HCT116 (cell line): Measurements from ENCODE around the gene SPATS2L. TPM values are rescaled to one million over a fixed set of nuclear protein-coding genes. Genes with fewer than 3 reads are reported as not detected.
A peak's percentile ranks its signal among the peaks of the same experiment; 100 is the strongest.

Experiments
- ATAC-seq: fragments of 200-7000 bp; cut with Tn5 transposase; 2 replicates; pipeline ENCODE4 v1.9.1; 2020; ENCODE audit warnings: mild to moderate bottlenecking, moderate library complexity
- BruUV-seq: library from RNA; stranded (reverse); fragments of 400-500 nt; replicated peaks from 2 replicates; lab custom pipeline; 2021; lab: Mats Ljungman, UMichigan
- CTCF ChIA-PET: fragments of 300-600 bp; sonication (Branson Sonifier 250); formaldehyde crosslinking; loops from one replicate; lab custom pipeline; 2021; ENCODE audit warnings: antibody characterized with exemption; lab: Charles Lee
- POLR2A ChIA-PET: fragments of 300-600, 350-600 bp; sonication (Branson Sonifier 250); formaldehyde crosslinking; loops from one replicate; lab custom pipeline; 2021; ENCODE audit warnings: antibody characterized with exemption; lab: Charles Lee
- RAD21 ChIA-PET, 2 experiments: fragments of 300-600 bp; sonication (Branson Sonifier 250); formaldehyde crosslinking; loops; one replicate each; lab custom pipeline; 2023; ENCODE audit warnings: low total read pairs in 2 of 2; ENCODE audit not compliant: uncharacterized antibody in 2 of 2, unreplicated experiment in 2 of 2, low non-redundant PET in 1 of 2; lab: Charles Lee
- DNase-seq: peaks from one replicate; pipeline ENCODE4 v3.0.0-alpha.2; 2010; ENCODE audit warnings: low read depth, low spot score
- H2AFZ ChIP-seq: fragments of 200-600 bp; shearing (Covaris generic), sonication (generic); 2 replicates; pipeline ENCODE4 v1.6.1; 2017; ENCODE audit warnings: low read depth, mixed run types, mixed read lengths, antibody characterized with exemption, low read length; ENCODE audit not compliant: poor library complexity, severe bottlenecking
- H3K27ac ChIP-seq: 2 replicates; pipeline ENCODE4 v1.5.1; 2012; ENCODE audit warnings: low read depth, low read length
- H3K27me3 ChIP-seq: fragments of 200-600 bp; sonication (generic); 2 replicates; pipeline ENCODE4 v1.6.1; 2016; ENCODE audit warnings: mixed run types, low read length, mixed read lengths; ENCODE audit not compliant: insufficient read depth
- H3K36me3 ChIP-seq, 2 experiments: fragments of 200-500 bp in 1 of 2; fragments of 200-600 bp in 1 of 2; sonication (Bioruptor generic) in 1 of 2; sonication (generic) in 1 of 2; 2 replicates each; pipeline versions ENCODE4 v1.5.1 to v1.6.1; 2014 to 2016; ENCODE audit warnings: low read length in 2 of 2, inconsistent platforms in 1 of 2, mixed read lengths in 1 of 2, mixed run types in 1 of 2; ENCODE audit not compliant: insufficient read depth in 2 of 2, control insufficient read depth in 1 of 2
- H3K4me1 ChIP-seq, 2 experiments: fragments of 200-600 bp in 1 of 2; sonication (generic) in 1 of 2; 2 replicates each; pipeline versions ENCODE4 v1.5.1 to v1.6.1; 2012 to 2017; ENCODE audit warnings: low read length in 2 of 2, inconsistent platforms in 1 of 2, mild to moderate bottlenecking in 1 of 2, mixed read lengths in 1 of 2, mixed run types in 1 of 2, moderate library complexity in 1 of 2; ENCODE audit not compliant: insufficient read depth in 2 of 2, control insufficient read depth in 1 of 2
- H3K4me2 ChIP-seq: fragments of 200-600 bp; sonication (generic); 2 replicates; pipeline ENCODE4 v1.6.1; 2017; ENCODE audit warnings: mixed run types, low read length, mixed read lengths
- H3K4me3 ChIP-seq, 2 experiments: fragments of 200-600 bp in 1 of 2; sonication (generic) in 1 of 2; replicated peaks in 1 of 2; 2 replicates each; pipeline ENCODE4 v1.5.1; 2011 to 2016; ENCODE audit warnings: low read length in 2 of 2, control low read depth in 1 of 2, low read depth in 1 of 2, mild to moderate bottlenecking in 1 of 2, mixed read lengths in 1 of 2, mixed run types in 1 of 2
- H3K79me2 ChIP-seq: fragments of 200-600 bp; sonication (generic); 2 replicates; pipeline ENCODE4 v1.6.1; 2017; ENCODE audit warnings: mild to moderate bottlenecking, mixed run types, low read length, moderate library complexity, mixed read lengths; ENCODE audit not compliant: insufficient read depth
- H3K9ac ChIP-seq: fragments of 200-600 bp; sonication (generic); 2 replicates; pipeline ENCODE4 v1.6.1; 2016; ENCODE audit warnings: low read length, mixed read lengths
- H3K9me2 ChIP-seq: fragments of 200-600 bp; sonication (generic), shearing (Covaris generic); 2 replicates; pipeline ENCODE4 v1.6.1; 2017; ENCODE audit warnings: mixed run types, mild to moderate bottlenecking, moderate library complexity; ENCODE audit not compliant: insufficient read depth
- H3K9me3 ChIP-seq, 2 experiments: fragments of 200-500 bp in 1 of 2; fragments of 200-600 bp in 1 of 2; sonication (Bioruptor generic) in 1 of 2; sonication (generic) in 1 of 2; 2 replicates each; pipeline ENCODE4 v1.6.1; 2014 to 2017; ENCODE audit warnings: low read length in 2 of 2, mixed read lengths in 2 of 2, inconsistent platforms in 1 of 2, low read depth in 1 of 2, mild to moderate bottlenecking in 1 of 2, mixed run types in 1 of 2, moderate library complexity in 1 of 2; ENCODE audit not compliant: control insufficient read depth in 1 of 2, insufficient read depth in 1 of 2
- H4K20me1 ChIP-seq: fragments of 200-600 bp; sonication (generic), shearing (Covaris generic); 2 replicates; pipeline ENCODE4 v1.6.1; 2017; ENCODE audit warnings: mixed run types, mild to moderate bottlenecking, moderate library complexity; ENCODE audit not compliant: insufficient read depth
- FOSL1 ChIP-seq: IDR thresholded peaks from 2 replicates; pipeline ENCODE4 v1.6.1; 2012; ENCODE audit warnings: low read depth
- JUND ChIP-seq: IDR thresholded peaks from 2 replicates; pipeline ENCODE4 v1.6.1; 2012
- POLR2AphosphoS5 ChIP-seq: IDR thresholded peaks from 2 replicates; pipeline ENCODE4 v1.6.1; 2011; ENCODE audit warnings: mild to moderate bottlenecking, low read depth, low read length, moderate library complexity
- RAD21 ChIP-seq: IDR thresholded peaks from 2 replicates; pipeline ENCODE4 v1.6.1; 2012; ENCODE audit warnings: low read depth, mild to moderate bottlenecking
- SRF ChIP-seq: IDR thresholded peaks from 2 replicates; pipeline ENCODE4 v1.6.1; 2012; ENCODE audit warnings: low read depth
- TCF7L2 ChIP-seq: IDR thresholded peaks from 2 replicates; pipeline ENCODE4 v1.7.0; 2011; ENCODE audit warnings: borderline replicate concordance, inconsistent platforms; ENCODE audit not compliant: insufficient read depth, insufficient read length; ENCODE audit errors: extremely low read depth
- ZFX ChIP-seq: fragments of 450-650 bp; IDR thresholded peaks from 2 replicates; pipeline ENCODE4 v1.6.1; 2017
- intact Hi-C: fragments of 100-400 bp; cut with micrococcal nuclease; formaldehyde crosslinking; loops from 2 replicates; pipeline ENCODE4 v1.10.0; 2022
- total RNA-seq: library from RNA; stranded (reverse); gene quantifications from one replicate; pipeline ENCODE4 v1.2.1, GENCODE V29; 2021; ENCODE audit not compliant: unreplicated experiment
- TF ChIP-seq, protein P1 (sequence below), 3 experiments: fragments of 200-600 bp in 1 of 3; sonication (generic) in 1 of 3; IDR thresholded peaks in 2 of 3; conservative IDR thresholded peaks in 1 of 3; 2 replicates each; pipeline ENCODE4 v1.5.1; 2012 to 2017; ENCODE audit warnings: low read depth in 2 of 3, low read length in 2 of 3, antibody characterized with exemption in 1 of 3, borderline replicate concordance in 1 of 3, control low read depth in 1 of 3, mild to moderate bottlenecking in 1 of 3, mixed read lengths in 1 of 3, mixed run types in 1 of 3, moderate library complexity in 1 of 3; ENCODE audit not compliant: insufficient read depth in 1 of 3
- TF ChIP-seq, protein P2 (sequence below): IDR thresholded peaks from 2 replicates; pipeline ENCODE4 v1.6.1; 2011; ENCODE audit warnings: mild to moderate bottlenecking, low read length, moderate library complexity; ENCODE audit not compliant: insufficient replicate concordance; ENCODE audit errors: extremely low read depth
- TF ChIP-seq, protein P3 (sequence below): IDR thresholded peaks from 2 replicates; pipeline ENCODE4 v1.6.1; 2012

SPATS2L gene
- total RNA-seq, 1 experiment from 2014 or later = 87.1 TPM

DNA sequence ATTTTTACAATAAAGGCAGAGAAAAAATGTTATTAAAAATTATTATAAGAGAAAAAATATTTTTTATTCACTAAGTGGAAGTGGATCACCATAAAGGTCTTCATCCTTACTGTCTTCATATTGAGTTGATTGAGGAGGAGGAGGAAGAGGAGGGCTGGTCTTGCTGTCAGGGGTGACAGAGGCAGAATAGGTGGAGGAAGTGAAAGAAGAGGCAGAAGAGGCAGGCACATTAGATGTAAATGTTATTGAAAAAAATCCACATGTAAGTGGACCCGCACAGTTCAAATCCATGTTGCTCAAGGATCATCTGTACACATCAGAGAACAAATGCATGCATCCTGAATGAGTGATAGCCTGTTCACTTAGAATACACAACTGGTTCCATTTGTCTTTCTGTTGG, 6.4 kb upstream of the SPATS2L start:
- peak overlapping the region; percentile 81 for H3K4me2 ChIP-seq
- H3K4me3 ChIP-seq = no peak overlapping the region
- TF ChIP-seq TCF7L2 = no peak
- TF ChIP-seq, protein P1, sequence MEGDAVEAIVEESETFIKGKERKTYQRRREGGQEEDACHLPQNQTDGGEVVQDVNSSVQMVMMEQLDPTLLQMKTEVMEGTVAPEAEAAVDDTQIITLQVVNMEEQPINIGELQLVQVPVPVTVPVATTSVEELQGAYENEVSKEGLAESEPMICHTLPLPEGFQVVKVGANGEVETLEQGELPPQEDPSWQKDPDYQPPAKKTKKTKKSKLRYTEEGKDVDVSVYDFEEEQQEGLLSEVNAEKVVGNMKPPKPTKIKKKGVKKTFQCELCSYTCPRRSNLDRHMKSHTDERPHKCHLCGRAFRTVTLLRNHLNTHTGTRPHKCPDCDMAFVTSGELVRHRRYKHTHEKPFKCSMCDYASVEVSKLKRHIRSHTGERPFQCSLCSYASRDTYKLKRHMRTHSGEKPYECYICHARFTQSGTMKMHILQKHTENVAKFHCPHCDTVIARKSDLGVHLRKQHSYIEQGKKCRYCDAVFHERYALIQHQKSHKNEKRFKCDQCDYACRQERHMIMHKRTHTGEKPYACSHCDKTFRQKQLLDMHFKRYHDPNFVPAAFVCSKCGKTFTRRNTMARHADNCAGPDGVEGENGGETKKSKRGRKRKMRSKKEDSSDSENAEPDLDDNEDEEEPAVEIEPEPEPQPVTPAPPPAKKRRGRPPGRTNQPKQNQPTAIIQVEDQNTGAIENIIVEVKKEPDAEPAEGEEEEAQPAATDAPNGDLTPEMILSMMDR (IDR thresholded peaks at IDR 0.05 in 2 of 3, conservative IDR thresholded peaks at IDR 0.05 in 1 of 3; ENCODE audit: borderline replicate concordance in 1 of 3, insufficient read depth in 1 of 3, low read depth in 2 of 3, low read length in 2 of 3) = no peak
- no peak for TF ChIP-seq SRF
- TF ChIP-seq, protein P2, sequence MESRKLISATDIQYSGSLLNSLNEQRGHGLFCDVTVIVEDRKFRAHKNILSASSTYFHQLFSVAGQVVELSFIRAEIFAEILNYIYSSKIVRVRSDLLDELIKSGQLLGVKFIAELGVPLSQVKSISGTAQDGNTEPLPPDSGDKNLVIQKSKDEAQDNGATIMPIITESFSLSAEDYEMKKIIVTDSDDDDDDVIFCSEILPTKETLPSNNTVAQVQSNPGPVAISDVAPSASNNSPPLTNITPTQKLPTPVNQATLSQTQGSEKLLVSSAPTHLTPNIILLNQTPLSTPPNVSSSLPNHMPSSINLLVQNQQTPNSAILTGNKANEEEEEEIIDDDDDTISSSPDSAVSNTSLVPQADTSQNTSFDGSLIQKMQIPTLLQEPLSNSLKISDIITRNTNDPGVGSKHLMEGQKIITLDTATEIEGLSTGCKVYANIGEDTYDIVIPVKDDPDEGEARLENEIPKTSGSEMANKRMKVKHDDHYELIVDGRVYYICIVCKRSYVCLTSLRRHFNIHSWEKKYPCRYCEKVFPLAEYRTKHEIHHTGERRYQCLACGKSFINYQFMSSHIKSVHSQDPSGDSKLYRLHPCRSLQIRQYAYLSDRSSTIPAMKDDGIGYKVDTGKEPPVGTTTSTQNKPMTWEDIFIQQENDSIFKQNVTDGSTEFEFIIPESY = no peak
- TF ChIP-seq ZFX = no peak
- no peak for TF ChIP-seq POLR2AphosphoS5
- TF ChIP-seq, protein P3, sequence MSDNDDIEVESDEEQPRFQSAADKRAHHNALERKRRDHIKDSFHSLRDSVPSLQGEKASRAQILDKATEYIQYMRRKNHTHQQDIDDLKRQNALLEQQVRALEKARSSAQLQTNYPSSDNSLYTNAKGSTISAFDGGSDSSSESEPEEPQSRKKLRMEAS = no peak
- TF ChIP-seq RAD21 = no peak
- TF ChIP-seq FOSL1 = no peak
- no peak for TF ChIP-seq JUND
- TF ChIP-seq, all 23 proteins: peak for 0
- no TSS peak for BruUV-seq
- ChIA-PET CTCF (no interaction called here), RAD21 (interaction anchor here in 1 of 2 experiments (1.6 kb wide), 1 partner anchor 106 kb away, joined by 4 read pairs; no protein-coding TSS in a partner anchor), POLR2A (no interaction called here)
- DNase-seq (no peak), ATAC-seq (no peak)
- Histone ChIP-seq H3K4me1 (peaks cover 34 to 51% of the 10 kb centered on the region in 2 experiments), H3K27me3 (no peaks in the 10 kb centered on the region), H4K20me1 (no peaks in the 10 kb centered on the region), H3K9me2 (no peaks in the 10 kb centered on the region), H2AFZ (peak overlapping the region; percentile 93), H3K79me2 (no peaks in the 10 kb centered on the region), H3K36me3 (no peaks in the 10 kb centered on the region), H3K27ac (peak overlapping the region; percentile 75), H3K9ac (no peak overlapping the region), H3K9me3 (no peaks in the 10 kb centered on the region)
- intact Hi-C loops = loop anchor here (5.0 kb wide), 1 partner anchor 182 kb away; no protein-coding TSS in a partner anchor
